GM21526 (cell line): ENCODE data around the gene PTPRM.
"Not testable (repeated sequence)": the region's sequence is repeated elsewhere in the genome, so short reads cannot be mapped to it uniquely, and the experiment has no call there.

Experiments used
- ATAC-seq: cut with Tn5 transposase; IDR thresholded peaks from one replicate; pipeline ENCODE4 v1.9.1; 2021; ENCODE audit warnings: moderate library complexity; ENCODE audit not compliant: unreplicated experiment, low FRiP score

The PTPRM gene

GRCh38 chr18:7721532-7721931 lies 154.4 kb downstream of the PTPRM start:
- ATAC-seq: no peak

- no peak for ATAC-seq
Measured at GRCh38 chr18:7722955-7723354, 155.8 kb downstream of the PTPRM start.

- ATAC-seq: no peak
Measured at GRCh38 chr18:7723558-7723957, 156.4 kb downstream of the PTPRM start.

GRCh38 chr18:7725473-7725872 lies 158.4 kb downstream of the PTPRM start:
- ATAC-seq: no peak

GRCh38 chr18:7725897-7726296 lies 158.8 kb downstream of the PTPRM start:
- ATAC-seq: no peak

- no peak for ATAC-seq
Measured at GRCh38 chr18:7726522-7726921, 159.4 kb downstream of the PTPRM start.

DNA sequence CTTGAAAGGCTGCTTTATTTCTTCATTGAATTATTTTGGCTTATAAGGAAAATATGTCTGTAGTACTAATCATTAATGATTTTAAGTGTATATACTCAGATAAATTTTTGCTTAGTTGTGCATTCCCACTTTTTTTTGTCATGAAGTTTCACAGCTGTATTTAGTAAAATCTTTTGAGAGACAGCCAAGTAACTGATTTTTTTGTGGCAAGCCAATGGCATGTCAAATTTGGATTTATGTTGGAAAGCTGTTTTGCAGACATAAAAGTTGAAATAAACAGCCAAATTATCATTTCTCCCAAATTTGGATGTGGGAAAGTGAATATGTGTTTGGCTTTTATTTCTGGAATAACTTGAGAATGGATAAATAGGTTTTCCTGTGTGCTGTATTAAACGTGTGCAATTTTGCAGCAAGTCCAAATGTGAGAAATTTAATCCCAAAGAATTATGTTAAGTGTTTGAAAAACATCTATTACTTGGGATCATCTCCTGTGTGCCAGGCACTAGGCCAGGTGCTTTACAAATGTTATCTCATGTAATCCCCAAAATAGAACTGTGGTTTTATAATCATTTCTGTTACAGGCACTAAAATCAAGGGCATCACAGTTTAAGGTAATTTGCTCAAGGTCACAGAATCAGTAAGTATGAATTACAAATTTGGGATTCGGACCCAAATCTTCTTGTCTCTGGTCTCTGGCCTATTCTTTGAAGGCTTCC lies 160.4 kb downstream of the PTPRM start:
- no peak for ATAC-seq

DNA sequence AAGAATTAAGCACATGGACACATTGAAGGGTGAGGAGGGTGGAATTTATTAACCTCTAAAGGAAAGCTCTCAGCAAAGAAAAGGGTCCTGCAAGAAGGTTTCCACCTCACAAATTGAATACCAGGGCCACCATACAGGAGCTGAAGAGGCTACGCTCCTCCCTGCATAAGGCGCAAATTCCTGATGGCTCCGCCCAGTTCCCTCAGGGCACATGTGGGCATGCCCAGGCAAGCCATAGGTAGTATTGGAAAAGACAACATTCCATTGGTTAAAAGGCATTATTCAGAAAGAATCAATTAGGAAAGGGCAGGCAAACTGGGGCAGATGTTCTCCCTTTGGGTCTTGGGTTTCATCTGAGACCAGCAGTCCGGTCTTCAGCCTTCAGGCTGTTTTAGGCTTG lies 161.2 kb downstream of the PTPRM start:
- no peak for ATAC-seq

- ATAC-seq: no peak
Measured at GRCh38 chr18:7729868-7730267, 162.8 kb downstream of the PTPRM start.

- ATAC-seq: no peak
Measured at GRCh38 chr18:7730682-7731081, 163.6 kb downstream of the PTPRM start.

DNA sequence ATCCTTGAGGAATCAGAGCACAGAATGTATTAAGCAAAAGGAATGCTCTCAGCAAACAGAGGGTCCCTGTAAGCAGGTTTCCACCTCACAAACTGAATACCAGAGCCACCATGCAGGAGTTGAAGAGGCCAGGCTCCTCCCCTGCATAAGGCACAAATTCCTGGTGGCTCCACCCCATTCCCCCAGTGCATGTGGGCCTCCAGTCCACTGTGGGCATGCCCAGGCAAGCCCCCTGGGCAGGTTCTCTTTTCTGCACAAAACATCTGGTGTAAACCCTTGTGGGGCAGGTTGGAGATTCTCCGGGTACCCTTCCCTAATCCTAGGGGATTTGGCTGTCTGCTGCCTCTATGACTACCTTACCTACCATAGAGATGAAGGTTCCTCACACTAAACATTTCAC lies 166.5 kb downstream of the PTPRM start:
- no peak for ATAC-seq

DNA sequence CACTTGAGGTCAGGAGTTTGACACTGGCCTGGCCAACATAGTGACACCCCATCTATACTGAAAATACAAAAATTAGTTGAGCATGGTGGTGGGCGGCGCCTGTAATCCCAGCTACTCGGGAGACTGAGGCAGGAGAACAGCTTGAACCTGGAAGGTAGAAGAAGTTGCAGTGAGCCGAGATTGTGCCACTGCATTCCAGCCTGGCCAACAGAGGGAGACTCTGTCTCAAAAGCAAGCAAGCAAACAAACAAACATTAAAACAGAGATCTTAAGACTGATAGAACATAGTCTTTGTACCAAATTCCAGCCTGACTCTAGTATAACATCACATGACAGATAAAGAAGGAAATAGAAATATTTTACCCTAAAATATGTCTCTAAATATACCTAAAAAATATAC lies 168.1 kb downstream of the PTPRM start:
- ATAC-seq: no peak

DNA sequence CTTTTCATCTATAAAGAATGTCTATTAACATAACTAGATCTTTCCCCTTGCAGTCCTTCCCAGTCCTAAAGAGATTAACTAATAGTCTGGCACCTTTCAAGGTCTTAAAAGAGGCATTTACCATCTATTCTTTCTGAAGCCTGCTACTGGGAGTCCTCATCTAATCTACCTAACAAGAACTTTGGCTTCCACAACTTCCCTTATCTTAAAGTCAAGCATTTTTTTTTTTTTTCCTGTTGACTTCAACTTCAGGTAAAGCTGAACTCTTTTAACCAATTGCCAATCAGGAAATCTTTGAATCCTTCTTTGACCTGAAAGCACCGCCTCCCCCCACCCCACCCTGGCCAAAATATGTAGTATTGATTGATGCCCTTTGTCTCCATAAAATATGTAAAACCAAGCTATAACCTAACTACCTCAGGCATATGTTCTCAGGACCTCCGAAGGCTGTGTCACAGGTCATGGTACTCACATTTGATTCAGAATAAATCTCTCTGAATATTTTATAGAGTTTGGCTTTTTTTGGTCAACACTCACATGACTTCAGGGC lies 168.6 kb downstream of the PTPRM start:
- no peak for ATAC-seq

- ATAC-seq: not testable (repeated sequence)
Measured at GRCh38 chr18:7736526-7736925, 169.4 kb downstream of the PTPRM start.

GRCh38 chr18:7737550-7737949 lies 170.4 kb downstream of the PTPRM start:
- ATAC-seq: no peak

GRCh38 chr18:7740821-7741220 lies 173.7 kb downstream of the PTPRM start:
- no peak for ATAC-seq

GRCh38 chr18:7741640-7742039 lies 174.5 kb downstream of the PTPRM start:
- ATAC-seq: no peak

- ATAC-seq: no peak
Measured at GRCh38 chr18:7742224-7742623, 175.1 kb downstream of the PTPRM start.

DNA sequence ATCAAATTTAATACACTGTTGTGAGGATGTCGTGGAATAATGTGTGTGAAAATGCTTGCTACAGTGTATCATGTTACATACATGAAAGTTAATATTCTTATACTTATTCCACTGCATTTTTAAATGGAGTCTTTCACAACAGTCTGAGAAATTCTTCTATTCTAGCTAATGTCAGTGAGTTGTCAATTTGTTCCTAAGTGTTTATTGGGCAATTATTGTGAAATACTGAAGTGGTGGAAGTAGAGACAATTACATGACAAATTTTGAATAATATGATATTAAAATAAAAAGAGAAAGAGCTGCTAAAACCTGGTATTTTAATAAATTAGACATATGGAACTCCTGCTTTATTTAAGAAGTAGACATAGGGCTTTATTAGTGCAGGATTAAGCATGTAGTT lies 176.1 kb downstream of the PTPRM start:
- no peak for ATAC-seq

- ATAC-seq: no peak
Measured at GRCh38 chr18:7746106-7746505, 179.0 kb downstream of the PTPRM start.

DNA sequence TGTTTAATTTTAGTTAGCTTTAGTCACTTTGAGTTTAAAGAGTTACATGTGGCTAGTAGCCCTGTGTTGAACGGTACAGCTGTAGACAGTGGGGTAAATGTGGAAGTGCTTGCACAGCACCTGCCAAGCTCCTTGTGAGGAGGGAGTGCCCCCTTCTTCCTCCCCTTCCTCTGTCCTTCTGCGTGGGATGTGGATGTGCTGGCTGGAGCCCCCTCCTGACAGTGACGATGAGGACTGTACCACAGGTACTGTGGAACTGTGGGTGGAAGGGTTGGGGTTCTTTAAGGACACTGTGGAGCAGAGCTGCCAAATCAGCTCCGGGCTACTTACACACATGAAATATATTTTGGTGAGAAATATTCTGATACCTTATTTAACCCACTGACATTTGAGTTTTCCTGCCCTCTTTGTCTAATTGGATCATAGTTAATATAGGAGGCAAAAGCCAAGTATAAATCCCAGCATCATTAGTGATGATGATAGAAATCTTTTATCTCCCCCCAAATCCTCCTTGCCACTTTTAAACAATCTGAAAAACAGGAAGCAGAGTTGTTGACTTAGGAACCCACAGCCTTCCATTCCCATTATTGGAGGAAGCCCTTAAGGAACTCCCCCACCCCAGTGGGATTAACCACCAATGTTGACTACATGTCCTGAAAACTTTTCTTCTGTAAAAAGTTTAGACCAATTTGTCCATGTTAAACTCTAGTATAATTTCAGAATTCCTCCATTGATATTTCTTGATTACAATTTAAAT lies 181.3 kb downstream of the PTPRM start:
- ATAC-seq: no peak

DNA sequence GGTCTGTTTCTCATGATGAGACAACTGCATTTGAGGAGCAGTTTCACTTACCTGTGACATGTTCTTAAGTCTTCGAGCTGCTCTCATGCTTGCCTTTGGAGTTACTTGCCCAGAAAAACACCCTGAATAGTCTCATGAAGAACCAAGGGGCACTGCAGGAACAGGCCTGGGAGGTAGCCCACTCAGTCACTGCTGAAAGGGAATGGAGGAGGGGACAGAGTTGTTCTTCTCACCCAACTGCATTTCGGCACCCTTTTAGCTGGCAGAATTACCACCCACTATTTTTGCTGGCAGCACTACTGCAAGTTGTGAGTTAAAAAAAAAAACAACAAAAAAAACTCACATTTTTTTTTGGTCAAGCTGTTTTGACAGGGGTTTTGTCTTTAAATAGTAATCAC lies 181.9 kb downstream of the PTPRM start:
- no peak for ATAC-seq
